H1 (cell line): ENCODE measurements around the gene LAG3. TPM values are rescaled to one million over a fixed set of nuclear protein-coding genes. Genes with fewer than 3 reads are reported as not detected.

Source experiments
- CHD7 ChIP-seq: fragments of 300-600 bp; sonication (generic); IDR thresholded peaks from 2 replicates; pipeline ENCODE4 v1.7.1; 2012; ENCODE audit warnings: low read length, moderate library complexity, mild to moderate bottlenecking, inconsistent platforms; ENCODE audit not compliant: insufficient replicate concordance
- KDM4A ChIP-seq: IDR thresholded peaks from one replicate; pipeline ENCODE4 v1.7.1; 2012; ENCODE audit warnings: low read depth, mild to moderate bottlenecking, moderate library complexity, low read length, inconsistent platforms; ENCODE audit not compliant: severe bottlenecking
- ZNF274 ChIP-seq: IDR thresholded peaks from 2 replicates; pipeline ENCODE4 v1.7.0; 2012; ENCODE audit warnings: low read length, borderline replicate concordance; ENCODE audit errors: extremely low read depth
- polyA plus RNA-seq, 7 experiments: library from polyadenylated mRNA; depleted of rRNA in 3 of 7; stranded (reverse) in 5 of 7; unstranded in 2 of 7; fragments of >200 nt in 5 of 7; fragments of 200-250 nt in 2 of 7; gene quantifications; 1 replicate in 5 of 7; 2 replicates in 1 of 7; 4 replicates in 1 of 7; pipeline versions ENCODE4 v1.2.1 to v1.2.3, GENCODE V29; 2011 to 2013; ENCODE audit warnings: missing spikeins in 2 of 7, mixed read lengths in 2 of 7
- total RNA-seq: library from RNA; stranded (reverse); fragmentation: NEBNext Ultra II Directional; extraction: Animal tissue kit (Norgen Biotek cat#: 25700); gene quantifications from 2 replicates; pipeline ENCODE4 v1.2.1, GENCODE V29; 2021

LAG3 gene
- total and polyA plus RNA-seq, 2 of the 8 experiments (the other 6 are each of a cell fraction or from before 2014, with no cell fraction given) = 1.1 to 3.1 TPM

DNA sequence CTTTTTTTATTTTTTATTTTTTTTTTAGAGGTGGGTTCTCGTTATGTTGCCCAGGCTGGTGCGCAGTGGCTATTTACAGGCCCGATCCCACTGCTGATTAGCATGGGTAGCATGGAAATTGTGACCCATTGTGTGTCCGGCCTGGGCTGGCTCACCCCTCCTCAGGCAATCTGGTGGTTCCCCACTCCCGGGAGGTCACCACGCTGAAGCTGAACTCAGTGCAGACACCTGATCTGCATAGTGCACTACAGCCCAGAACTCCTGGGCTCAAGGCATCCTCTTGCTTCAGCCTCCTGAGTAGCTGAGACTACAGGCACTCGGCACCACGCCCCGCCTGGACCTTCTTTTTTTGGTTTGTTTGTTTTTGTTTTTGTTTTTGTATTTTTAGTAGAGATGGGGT is 11.5 kb downstream of the LAG3 start (continued):
- TF ChIP-seq CHD7 = no peak
- TF ChIP-seq KDM4A = no peak
- TF ChIP-seq ZNF274 = no peak
